G401 (cell line): ENCODE results near the gene GLCE. TPM values are rescaled to one million over a fixed set of nuclear protein-coding genes. Genes with fewer than 3 reads are reported as not detected.
"Not testable (repeated sequence)": the region's sequence is repeated elsewhere in the genome, so short reads cannot be mapped to it uniquely, and the experiment has no call there.

Experiments
- DNase-seq: peaks from one replicate; pipeline ENCODE4 v3.0.0-alpha.2; 2015; ENCODE audit warnings: low spot score
- in situ Hi-C: cut with HindIII; loops from 2 replicates; pipeline ENCODE4 v1.10.0; 2016; ENCODE audit warnings: low sequenced_read_pairs, mixed read lengths
- total RNA-seq: library from RNA; depleted of rRNA; stranded (reverse); fragments of >200 nt; shearing (Covaris generic); gene quantifications from 2 replicates; pipeline ENCODE4 v1.2.3, GENCODE V29; 2014

The GLCE gene
- total RNA-seq, 1 experiment from 2014 or later = 11.2 TPM

- DNase-seq = no peak
- in situ Hi-C loops = no loop called here
These were observed 6.4 kb upstream of the GLCE start for GRCh38 chr15:69154078-69154477.

GRCh38 chr15:69154684-69155083, 5.8 kb upstream of the GLCE start:
- DNase-seq = no peak
- in situ Hi-C loops = no loop called here

- in situ Hi-C loops = no loop called here
- peak; percentile 100 for DNase-seq
These were observed 3.6 kb upstream of the GLCE start for GRCh38 chr15:69156736-69157381.

GRCh38 chr15:69158201-69158842, 2.1 kb upstream of the GLCE start:
- in situ Hi-C loops = no loop called here
- DNase-seq = no peak

- in situ Hi-C loops = no loop called here
- DNase-seq = no peak
These were observed 1.6 kb upstream of the GLCE start for GRCh38 chr15:69158843-69159240.

GRCh38 chr15:69159805-69160140, 662 bp upstream of the GLCE start:
- no peak for DNase-seq
- in situ Hi-C loops = no loop called here

- in situ Hi-C loops = no loop called here
These were observed 843 bp downstream of the GLCE start for GRCh38 chr15:69161079-69161877.

GRCh38 chr15:69161878-69162213, 1.4 kb downstream of the GLCE start:
- in situ Hi-C loops = no loop called here
- no peak for DNase-seq

More at GRCh38 chr15:69161079-69161877, 843 bp downstream of the GLCE start:
- peak; percentile 83 for DNase-seq

- DNase-seq = no peak
- in situ Hi-C loops = no loop called here
These were observed 2.8 kb downstream of the GLCE start for GRCh38 chr15:69163141-69163669.

GRCh38 chr15:69164807-69165636, 4.6 kb downstream of the GLCE start:
- in situ Hi-C loops = no loop called here
- DNase-seq = no peak

- no peak for DNase-seq
- in situ Hi-C loops = no loop called here
These were observed 5.2 kb downstream of the GLCE start for GRCh38 chr15:69165637-69166025.

GRCh38 chr15:69167218-69167846, 6.9 kb downstream of the GLCE start:
- in situ Hi-C loops = no loop called here

GRCh38 chr15:69168361-69168760, 7.9 kb downstream of the GLCE start:
- in situ Hi-C loops, DNase-seq: not testable (repeated sequence)

More at GRCh38 chr15:69167218-69167846, 6.9 kb downstream of the GLCE start:
- DNase-seq = no peak

GRCh38 chr15:69169540-69169939, 9.1 kb downstream of the GLCE start:
- DNase-seq, in situ Hi-C loops: not testable (repeated sequence)

- in situ Hi-C loops = no loop called here
- no peak for DNase-seq
These were observed 10.2 kb downstream of the GLCE start for GRCh38 chr15:69170597-69170996.

- DNase-seq = no peak
- in situ Hi-C loops = no loop called here
These were observed 12.4 kb downstream of the GLCE start for GRCh38 chr15:69172847-69173246.

- DNase-seq = no peak
- in situ Hi-C loops = no loop called here
These were observed 15.1 kb downstream of the GLCE start for GRCh38 chr15:69175536-69175935.

- DNase-seq = no peak
- in situ Hi-C loops = no loop called here
These were observed 21.0 kb downstream of the GLCE start for GRCh38 chr15:69181424-69181823.

- in situ Hi-C loops = no loop called here
- no peak for DNase-seq
These were observed 24.8 kb downstream of the GLCE start for GRCh38 chr15:69185216-69185615.
